SK-N-SH (cell line): ENCODE data around the gene BLID. TPM values are rescaled to one million over a fixed set of nuclear protein-coding genes. Genes with fewer than 3 reads are reported as not detected.

Experiments
- CTCF ChIA-PET: fragments of 300-600, 350-600 bp; formaldehyde crosslinking; extraction: SDS; loops from one replicate; lab custom pipeline; 2021; lab: Yijun Ruan, JAX
- POLR2A ChIA-PET: fragments of 350-600 bp; sonication (Branson Sonifier 250); formaldehyde crosslinking; extraction: SDS; loops from one replicate; lab custom pipeline; 2020; ENCODE audit warnings: antibody characterized with exemption, inconsistent platforms; lab: Yijun Ruan, JAX
- DNase-seq: peaks from one replicate; pipeline ENCODE4 v3.0.0; 2012
- H2AFZ ChIP-seq: fragments of 200-600 bp; sonication (generic); 2 replicates; pipeline ENCODE4 v1.8.1; 2016; ENCODE audit warnings: antibody characterized with exemption, mild to moderate bottlenecking, low read depth
- H3F3A ChIP-seq: fragments of 200-600 bp; sonication (generic); replicated peaks from 2 replicates; pipeline ENCODE3; 2016; ENCODE audit warnings: antibody characterized with exemption, mild to moderate bottlenecking; ENCODE audit not compliant: insufficient read depth
- H3K27ac ChIP-seq, 2 experiments: fragments of 200-500 bp in 1 of 2; fragments of 200-600 bp in 1 of 2; sonication (Bioruptor generic) in 1 of 2; sonication (generic), shearing (Covaris generic) in 1 of 2; 2 replicates each; pipeline versions ENCODE4 v1.5.1 to v1.6.1; 2014 to 2016; ENCODE audit warnings: low read depth in 2 of 2, inconsistent platforms in 1 of 2, low read length in 1 of 2, mild to moderate bottlenecking in 1 of 2, mixed read lengths in 1 of 2
- H3K27me3 ChIP-seq: fragments of 200-600 bp; sonication (generic), shearing (Covaris generic); 2 replicates; pipeline ENCODE4 v1.6.1; 2016; ENCODE audit warnings: mixed run types; ENCODE audit not compliant: insufficient read depth
- H3K36me3 ChIP-seq, 2 experiments: fragments of 200-500 bp in 1 of 2; fragments of 200-600 bp in 1 of 2; sonication (Bioruptor generic) in 1 of 2; sonication (generic) in 1 of 2; replicated peaks in 1 of 2; 2 replicates each; pipeline versions ENCODE3 to v1.5.1; 2014 to 2016; ENCODE audit warnings: low read length in 1 of 2, mild to moderate bottlenecking in 1 of 2; ENCODE audit not compliant: insufficient read depth in 2 of 2, control insufficient read depth in 1 of 2
- H3K4me1 ChIP-seq, 2 experiments: fragments of 200-500 bp in 1 of 2; fragments of 200-600 bp in 1 of 2; sonication (Bioruptor generic) in 1 of 2; sonication (generic), shearing (Covaris generic) in 1 of 2; 2 replicates each; pipeline versions ENCODE4 v1.5.1 to v1.6.1; 2014 to 2016; ENCODE audit warnings: low read depth in 1 of 2, low read length in 1 of 2, mixed run types in 1 of 2; ENCODE audit not compliant: insufficient read depth in 2 of 2, control insufficient read depth in 1 of 2
- H3K4me2 ChIP-seq: fragments of 200-600 bp; sonication (generic), shearing (Covaris generic); 2 replicates; pipeline ENCODE4 v1.6.1; 2017; ENCODE audit warnings: mixed run types
- H3K4me3 ChIP-seq, 2 experiments: fragments of 200-500 bp in 1 of 2; fragments of 200-600 bp in 1 of 2; sonication (Bioruptor generic) in 1 of 2; sonication (generic), shearing (Covaris generic) in 1 of 2; 2 replicates each; pipeline versions ENCODE4 v1.5.1 to v1.8.1; 2014 to 2016; ENCODE audit warnings: low read depth in 2 of 2, inconsistent platforms in 1 of 2, low read length in 1 of 2, mild to moderate bottlenecking in 1 of 2, mixed read lengths in 1 of 2, moderate library complexity in 1 of 2
- H3K79me2 ChIP-seq: fragments of 200-600 bp; sonication (generic); 2 replicates; pipeline ENCODE4 v1.8.1; 2017; ENCODE audit warnings: mild to moderate bottlenecking; ENCODE audit not compliant: insufficient read depth
- H3K9ac ChIP-seq: fragments of 200-600 bp; sonication (generic); 2 replicates; pipeline ENCODE4 v1.6.1; 2017; ENCODE audit warnings: mixed run types
- H3K9me2 ChIP-seq: fragments of 200-600 bp; sonication (generic); 2 replicates; pipeline ENCODE4 v1.6.1; 2017; ENCODE audit warnings: mixed run types
- H3K9me3 ChIP-seq: fragments of 200-600 bp; sonication (generic); 2 replicates; pipeline ENCODE4 v1.6.1; 2017; ENCODE audit warnings: mixed run types, mild to moderate bottlenecking, moderate library complexity
- H4K20me1 ChIP-seq: fragments of 200-600 bp; sonication (generic); 2 replicates; pipeline ENCODE4 v1.6.1; 2017; ENCODE audit warnings: mild to moderate bottlenecking, mixed run types; ENCODE audit not compliant: insufficient read depth
- CHD2 ChIP-seq: fragments of 150-350 bp; IDR thresholded peaks from 2 replicates; pipeline ENCODE4 v1.6.1; 2018; ENCODE audit warnings: low read length; ENCODE audit not compliant: partially characterized antibody
- EP300 ChIP-seq, 2 experiments: IDR thresholded peaks; 2 replicates each; pipeline versions ENCODE4 v1.4.0 to v1.6.1; 2012; ENCODE audit warnings: borderline replicate concordance in 1 of 2, low read depth in 1 of 2, low read length in 1 of 2
- FOSL2 ChIP-seq: IDR thresholded peaks from 2 replicates; pipeline ENCODE4 v1.4.0; 2012; ENCODE audit warnings: low read depth, mild to moderate bottlenecking, moderate library complexity, borderline replicate concordance
- FOXJ3 ChIP-seq: sonication (generic); formaldehyde crosslinking; IDR thresholded peaks from 2 replicates; pipeline ENCODE4 v1.5.1; 2020; ENCODE audit warnings: mild to moderate bottlenecking, missing genetic modification reagents
- GATA2 ChIP-seq: sonication (generic); formaldehyde crosslinking; IDR thresholded peaks from 2 replicates; pipeline ENCODE4 v1.5.0; 2020; ENCODE audit warnings: mild to moderate bottlenecking, missing genetic modification reagents
- JUND ChIP-seq: IDR thresholded peaks from 2 replicates; pipeline ENCODE4 v1.4.0; 2012
- MEF2A ChIP-seq: IDR thresholded peaks from 2 replicates; pipeline ENCODE4 v1.4.0; 2012; ENCODE audit warnings: low read depth, borderline replicate concordance
- MXI1 ChIP-seq: IDR thresholded peaks from 2 replicates; pipeline ENCODE4 v1.6.1; 2012; ENCODE audit warnings: mild to moderate bottlenecking, low read depth, low read length, improper control_type of control experiment
- NFIC ChIP-seq: IDR thresholded peaks from 2 replicates; pipeline ENCODE4 v1.4.0; 2012; ENCODE audit warnings: borderline replicate concordance
- NRF1 ChIP-seq: IDR thresholded peaks from 2 replicates; pipeline ENCODE4 v1.6.1; 2012; ENCODE audit warnings: low read depth, mild to moderate bottlenecking, low read length
- SMC3 ChIP-seq: IDR thresholded peaks from 2 replicates; pipeline ENCODE4 v1.6.1; 2012; ENCODE audit warnings: low read depth, low read length, improper control_type of control experiment
- TCF12 ChIP-seq: IDR thresholded peaks from 2 replicates; pipeline ENCODE4 v1.4.0; 2012
- WGBS: methylation state at CpG from one replicate; pipeline ENCODE4 v1.1.6; 2017; ENCODE audit warnings: low lambda C conversion rate; 5-methylcytosine and 5-hydroxymethylcytosine counted together
- polyA plus RNA-seq, 3 experiments: library from polyadenylated mRNA; depleted of rRNA; stranded (reverse); fragments of >200 nt; gene quantifications; 2 replicates each; pipeline ENCODE4 v1.2.3, GENCODE V29; 2012
- TF ChIP-seq, protein P1 (sequence below): IDR thresholded peaks from 2 replicates; pipeline ENCODE4 v1.4.0; 2012; ENCODE audit warnings: low read depth, borderline replicate concordance
- TF ChIP-seq, protein P2 (sequence below): IDR thresholded peaks from 2 replicates; pipeline ENCODE4; 2012
- TF ChIP-seq, protein P3 (sequence below): fragments of 150-350 bp; IDR thresholded peaks from 2 replicates; pipeline ENCODE4 v1.6.1; 2017; ENCODE audit warnings: antibody characterized with exemption, low read length, low read depth, borderline replicate concordance

The BLID gene
- polyA plus RNA-seq, 1 of the 3 experiments (the other 2 are of a cell fraction), result not detected

DNA sequence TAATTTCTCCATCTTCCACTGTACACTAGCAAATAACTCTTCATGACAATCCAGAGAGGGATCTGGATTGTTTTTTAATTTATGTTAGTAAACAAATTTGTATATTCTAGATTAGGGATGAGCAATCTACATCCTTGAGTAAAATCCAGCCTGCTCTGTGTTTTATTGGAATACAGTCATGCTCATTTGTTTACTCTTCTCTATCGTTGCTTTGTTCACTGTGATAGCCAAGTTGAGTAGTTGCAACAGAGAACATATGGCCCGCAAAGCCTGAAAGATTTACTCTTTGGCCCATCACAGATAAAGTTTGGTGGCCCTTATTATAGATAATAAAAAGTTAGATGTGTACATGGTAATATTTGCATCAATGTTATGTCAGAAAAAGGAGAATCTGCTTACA lies 6.2 kb upstream of the BLID start (continued):
- TF ChIP-seq MXI1, result no peak

DNA sequence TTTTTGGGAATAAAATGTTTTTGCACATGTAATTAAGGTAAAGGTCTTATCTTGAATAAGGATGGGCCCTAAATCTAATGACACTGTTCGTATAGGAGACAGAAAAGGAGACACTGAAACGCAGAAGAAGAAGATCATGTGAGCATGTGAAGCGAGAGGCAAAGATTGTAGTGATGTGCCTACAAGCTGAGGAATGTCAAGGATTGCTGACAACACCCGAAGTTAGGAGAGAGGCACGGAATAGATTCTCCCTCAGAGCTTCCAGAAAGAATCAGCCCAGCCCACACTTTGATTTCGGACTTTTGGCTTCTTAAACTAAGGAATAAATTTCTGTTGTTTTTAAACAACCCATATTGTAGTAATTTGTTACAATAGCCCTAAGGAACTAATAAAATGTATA lies 4.1 kb upstream of the BLID start:
- H3K4me1 ChIP-seq, result peaks cover 0 to 2% of the 10 kb centered on the region in 2 experiments; a peak in 2 of 4 replicates
- H3K27me3 ChIP-seq, result no peaks in the 10 kb centered on the region
- WGBS, result 96% methylated on average over 6 of the region's 6 CpGs
- POLR2A ChIA-PET, result no interaction called here
- H3K79me2 ChIP-seq, result peaks cover 100% of the 10 kb centered on the region
- no peak for TF ChIP-seq EP300 (IDR thresholded peaks at IDR 0.05; ENCODE audit: borderline replicate concordance in 1 of 2, low read depth in 1 of 2, low read length in 1 of 2)
- no peak for TF ChIP-seq SMC3
- TF ChIP-seq NRF1, result no peak
- no peak for TF ChIP-seq FOXJ3 (CRISPR knock-in tag)
- TF ChIP-seq TCF12, result no peak
- TF ChIP-seq, protein P1, sequence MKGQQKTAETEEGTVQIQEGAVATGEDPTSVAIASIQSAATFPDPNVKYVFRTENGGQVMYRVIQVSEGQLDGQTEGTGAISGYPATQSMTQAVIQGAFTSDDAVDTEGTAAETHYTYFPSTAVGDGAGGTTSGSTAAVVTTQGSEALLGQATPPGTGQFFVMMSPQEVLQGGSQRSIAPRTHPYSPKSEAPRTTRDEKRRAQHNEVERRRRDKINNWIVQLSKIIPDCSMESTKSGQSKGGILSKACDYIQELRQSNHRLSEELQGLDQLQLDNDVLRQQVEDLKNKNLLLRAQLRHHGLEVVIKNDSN, result no peak
- TF ChIP-seq GATA2 (CRISPR knock-in tag), result no peak
- TF ChIP-seq, protein P2, sequence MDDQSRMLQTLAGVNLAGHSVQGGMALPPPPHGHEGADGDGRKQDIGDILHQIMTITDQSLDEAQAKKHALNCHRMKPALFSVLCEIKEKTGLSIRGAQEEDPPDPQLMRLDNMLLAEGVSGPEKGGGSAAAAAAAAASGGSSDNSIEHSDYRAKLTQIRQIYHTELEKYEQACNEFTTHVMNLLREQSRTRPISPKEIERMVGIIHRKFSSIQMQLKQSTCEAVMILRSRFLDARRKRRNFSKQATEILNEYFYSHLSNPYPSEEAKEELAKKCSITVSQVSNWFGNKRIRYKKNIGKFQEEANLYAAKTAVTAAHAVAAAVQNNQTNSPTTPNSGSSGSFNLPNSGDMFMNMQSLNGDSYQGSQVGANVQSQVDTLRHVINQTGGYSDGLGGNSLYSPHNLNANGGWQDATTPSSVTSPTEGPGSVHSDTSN, result no peak
- TF ChIP-seq NFIC, result no peak
- no peak for TF ChIP-seq JUND
- TF ChIP-seq MEF2A, result no peak
- H4K20me1 ChIP-seq, result peaks cover 100% of the 10 kb centered on the region
- no peak overlapping the region for H3K4me3 ChIP-seq
- H3K9me2 ChIP-seq, result no peaks in the 10 kb centered on the region
- no peaks in the 10 kb centered on the region for H3K9me3 ChIP-seq
- H3K27ac ChIP-seq, result peak overlapping the region in 1 of 2 experiments; percentile 9; a peak in 1 of 4 replicates
- CTCF ChIA-PET, result no interaction called here
- peaks cover 5 to 97% of the 10 kb centered on the region in 2 experiments for H3K36me3 ChIP-seq
- peaks cover 87% of the 10 kb centered on the region for H3F3A ChIP-seq
- H2AFZ ChIP-seq, result no peak overlapping the region
- H3K9ac ChIP-seq, result no peak overlapping the region
- DNase-seq, result no peak
- no peak overlapping the region for H3K4me2 ChIP-seq

DNA sequence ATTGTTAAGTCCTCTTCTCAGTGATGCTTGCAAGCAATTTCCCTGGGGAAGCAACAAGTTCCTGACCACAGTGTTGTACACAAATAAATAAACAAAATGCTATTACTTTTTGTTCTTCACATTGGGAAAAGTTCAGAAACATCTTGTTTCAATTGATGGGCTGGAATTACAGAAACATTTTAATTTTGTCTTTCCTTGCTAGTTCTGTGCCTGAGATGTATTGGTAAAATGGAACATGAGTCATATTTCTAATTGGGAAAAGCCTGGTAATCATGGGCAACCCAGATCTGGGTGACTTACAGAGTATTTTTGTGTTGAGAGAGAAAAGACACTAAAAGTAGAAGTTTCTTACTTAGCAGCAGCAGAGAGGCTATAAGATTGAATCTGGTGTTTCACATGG lies 576 bp upstream of the BLID start:
- peaks cover 100% of the 10 kb centered on the region for H3K79me2 ChIP-seq
- POLR2A ChIA-PET, result no interaction called here
- H3K4me2 ChIP-seq, result no peak overlapping the region

More for the DNA sequence above, 576 bp upstream of the BLID start:
- TF ChIP-seq FOSL2, result no peak
- peak; percentile 9; the same call in 1 of the 2 replicates for TF ChIP-seq JUND
- no peak for TF ChIP-seq CHD2
- TF ChIP-seq, protein P3, sequence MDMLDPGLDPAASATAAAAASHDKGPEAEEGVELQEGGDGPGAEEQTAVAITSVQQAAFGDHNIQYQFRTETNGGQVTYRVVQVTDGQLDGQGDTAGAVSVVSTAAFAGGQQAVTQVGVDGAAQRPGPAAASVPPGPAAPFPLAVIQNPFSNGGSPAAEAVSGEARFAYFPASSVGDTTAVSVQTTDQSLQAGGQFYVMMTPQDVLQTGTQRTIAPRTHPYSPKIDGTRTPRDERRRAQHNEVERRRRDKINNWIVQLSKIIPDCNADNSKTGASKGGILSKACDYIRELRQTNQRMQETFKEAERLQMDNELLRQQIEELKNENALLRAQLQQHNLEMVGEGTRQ, result no peak
- peaks cover 2 to 8% of the 10 kb centered on the region in 2 experiments; a peak in 3 of 4 replicates for H3K4me1 ChIP-seq
- H3K36me3 ChIP-seq, result peaks cover 8 to 93% of the 10 kb centered on the region in 2 experiments
- H4K20me1 ChIP-seq, result peaks cover 94% of the 10 kb centered on the region
- no peaks in the 10 kb centered on the region for H3K9me2 ChIP-seq
- H3K27ac ChIP-seq, result peak overlapping the region; percentile 16 to 44; a peak in 2 of 4 replicates
- H3K4me3 ChIP-seq, result no peak overlapping the region
- H3K9ac ChIP-seq, result no peak overlapping the region
- peaks cover 67% of the 10 kb centered on the region for H3F3A ChIP-seq
- H2AFZ ChIP-seq, result no peak overlapping the region
- H3K9me3 ChIP-seq, result no peaks in the 10 kb centered on the region
- no peaks in the 10 kb centered on the region for H3K27me3 ChIP-seq
- CTCF ChIA-PET, result interaction anchor here (0.6 to 1.0 kb wide), 3 partner anchors 8 to 75 kb away, joined by 3 to 6 read pairs (median 3); no protein-coding TSS in a partner anchor
- no peak for DNase-seq
